Body of pancreas (tissue), 4 donors: ENCODE measurements around the gene DCHS1. TPM values are rescaled to one million over a fixed set of nuclear protein-coding genes. Genes with fewer than 3 reads are reported as not detected.

Source experiments
- ATAC-seq: fragments of 150-250 bp; one replicate; pipeline ENCODE4 v1.9.1; 2016
- DNase-seq, 4 donors: peaks; one replicate each; pipeline ENCODE4 v3.0.0-alpha.2; 2019
- H3K27ac ChIP-seq, 4 donors: fragments of 200-600 bp; sonication (generic); 1 replicate in 3 of 4; 2 replicates in 1 of 4; pipeline versions ENCODE4 v1.5.1 to v1.6.1; 2016 to 2019; ENCODE audit warnings: mild to moderate bottlenecking in 1 of 4, mixed read lengths in 1 of 4, moderate library complexity in 1 of 4
- H3K27me3 ChIP-seq, 2 donors: fragments of 200-600 bp; sonication (generic); one replicate each; pipeline ENCODE4 v1.6.0; 2016; ENCODE audit warnings: mild to moderate bottlenecking in 1 of 2
- H3K36me3 ChIP-seq, 2 donors: fragments of 200-600 bp; sonication (generic); replicated peaks in 1 of 2; 2 replicates each; pipeline ENCODE4 v1.5.1; 2016; ENCODE audit warnings: low read depth in 2 of 2; ENCODE audit not compliant: insufficient read depth in 1 of 2
- H3K4me1 ChIP-seq: fragments of 200-600 bp; sonication (generic); one replicate; pipeline ENCODE4 v1.6.0; 2016
- H3K4me3 ChIP-seq, 2 donors: fragments of 200-600 bp; sonication (generic); 1 replicate in 1 of 2; 2 replicates in 1 of 2; pipeline ENCODE4 v1.5.1; 2016 to 2019
- H3K9me3 ChIP-seq, 3 donors: fragments of 200-600 bp; sonication (generic); 1 replicate in 2 of 3; 2 replicates in 1 of 3; pipeline ENCODE4 v1.5.1; 2016
- POLR2A ChIP-seq, 3 donors: fragments of 450-650 bp; IDR thresholded peaks; one replicate each; pipeline ENCODE4 v1.6.1; 2016; ENCODE audit warnings: antibody characterized with exemption in 3 of 3, mild to moderate bottlenecking in 2 of 3
- WGBS, 2 donors: methylation state at CpG; one replicate each; pipeline ENCODE4 v1.1.5; 2017; 5-methylcytosine and 5-hydroxymethylcytosine counted together
- intact Hi-C: fragments of 100-400 bp; cut with DNase I; formaldehyde crosslinking; loops from one replicate; pipeline ENCODE4 v1.15.1; 2023
- total RNA-seq, 2 donors: library from RNA; depleted of rRNA; stranded (reverse); fragments of >200 nt; gene quantifications; one replicate each; pipeline ENCODE4 v1.1.0, GENCODE V29; 2016
- TF ChIP-seq, protein P1 (sequence below), 7 experiments: fragments of 450-650 bp in 4 of 7; fragments of 200-600 bp in 3 of 7; sonication (generic) in 3 of 7; IDR thresholded peaks; one replicate each; pipeline ENCODE4 v1.5.1; 2016 to 2019; ENCODE audit warnings: antibody characterized with exemption in 7 of 7

The DCHS1 gene
- total RNA-seq, 2 donors from 2014 or later: 6.0 to 10.9 TPM

DNA sequence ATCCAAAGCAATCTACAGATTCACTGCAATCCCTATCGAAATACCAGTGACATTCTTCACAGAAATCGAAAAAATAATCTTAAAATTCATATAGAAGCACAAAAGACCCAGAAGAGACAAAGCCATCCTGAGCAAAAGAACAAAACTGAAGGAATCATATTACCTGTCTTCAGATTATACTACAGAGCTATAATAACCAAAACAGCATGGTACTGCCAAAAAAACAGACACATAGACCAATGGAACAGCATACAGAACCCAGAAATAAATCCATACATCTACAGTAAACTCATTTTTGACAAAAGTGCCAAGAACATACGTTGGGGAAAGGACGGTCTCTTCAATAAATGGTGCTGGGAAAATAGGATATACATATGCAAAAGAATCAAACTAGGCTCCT lies 71.1 kb downstream of the DCHS1 start:
- no peaks in the 10 kb centered on the region for H3K36me3 ChIP-seq
- H3K4me3 ChIP-seq: no peak overlapping the region
- no peaks in the 10 kb centered on the region for H3K9me3 ChIP-seq
- WGBS, 2 donors: 93 to 96% methylated on average over 4 of the region's 4 CpGs
- ATAC-seq (no peak), DNase-seq (no peak)
- peaks cover 10% of the 10 kb centered on the region for H3K4me1 ChIP-seq
- intact Hi-C loops: no loop called here
- TF ChIP-seq POLR2A (IDR thresholded peaks at IDR 0.05): no peak
- TF ChIP-seq, protein P1, sequence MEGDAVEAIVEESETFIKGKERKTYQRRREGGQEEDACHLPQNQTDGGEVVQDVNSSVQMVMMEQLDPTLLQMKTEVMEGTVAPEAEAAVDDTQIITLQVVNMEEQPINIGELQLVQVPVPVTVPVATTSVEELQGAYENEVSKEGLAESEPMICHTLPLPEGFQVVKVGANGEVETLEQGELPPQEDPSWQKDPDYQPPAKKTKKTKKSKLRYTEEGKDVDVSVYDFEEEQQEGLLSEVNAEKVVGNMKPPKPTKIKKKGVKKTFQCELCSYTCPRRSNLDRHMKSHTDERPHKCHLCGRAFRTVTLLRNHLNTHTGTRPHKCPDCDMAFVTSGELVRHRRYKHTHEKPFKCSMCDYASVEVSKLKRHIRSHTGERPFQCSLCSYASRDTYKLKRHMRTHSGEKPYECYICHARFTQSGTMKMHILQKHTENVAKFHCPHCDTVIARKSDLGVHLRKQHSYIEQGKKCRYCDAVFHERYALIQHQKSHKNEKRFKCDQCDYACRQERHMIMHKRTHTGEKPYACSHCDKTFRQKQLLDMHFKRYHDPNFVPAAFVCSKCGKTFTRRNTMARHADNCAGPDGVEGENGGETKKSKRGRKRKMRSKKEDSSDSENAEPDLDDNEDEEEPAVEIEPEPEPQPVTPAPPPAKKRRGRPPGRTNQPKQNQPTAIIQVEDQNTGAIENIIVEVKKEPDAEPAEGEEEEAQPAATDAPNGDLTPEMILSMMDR (IDR thresholded peaks at IDR 0.05): no peak
- no peaks in the 10 kb centered on the region for H3K27me3 ChIP-seq
- no peak overlapping the region for H3K27ac ChIP-seq

DNA sequence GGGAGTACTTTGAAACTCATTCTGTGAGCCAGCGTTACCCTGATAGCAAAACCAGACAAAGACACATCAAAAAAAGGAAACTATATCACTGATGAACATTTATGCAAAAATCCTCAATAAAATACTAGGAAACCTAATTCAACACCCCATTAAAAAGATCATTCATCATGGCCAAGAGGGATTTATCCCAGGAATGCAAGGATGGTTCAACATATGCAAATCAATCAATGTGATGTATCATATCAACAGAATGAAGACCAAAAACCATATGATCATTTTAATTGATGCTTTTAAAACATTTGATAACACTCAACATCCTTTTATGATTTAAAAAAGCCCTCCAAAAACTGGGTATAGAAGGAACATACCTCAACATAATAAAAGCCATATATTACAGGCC lies 72.0 kb downstream of the DCHS1 start:
- no peaks in the 10 kb centered on the region for H3K27me3 ChIP-seq
- 96 to 100% methylated on average over 1 of the region's 1 CpG for WGBS, 2 donors
- H3K4me1 ChIP-seq: peaks cover 10% of the 10 kb centered on the region
- H3K27ac ChIP-seq: no peak overlapping the region
- no peak for DNase-seq
- H3K4me3 ChIP-seq: no peak overlapping the region
- TF ChIP-seq, protein P1 (IDR thresholded peaks at IDR 0.05): no peak
- TF ChIP-seq POLR2A (IDR thresholded peaks at IDR 0.05): no peak
- ATAC-seq: no peak
- intact Hi-C loops: no loop called here
- H3K9me3 ChIP-seq: no peaks in the 10 kb centered on the region
- no peaks in the 10 kb centered on the region for H3K36me3 ChIP-seq

DNA sequence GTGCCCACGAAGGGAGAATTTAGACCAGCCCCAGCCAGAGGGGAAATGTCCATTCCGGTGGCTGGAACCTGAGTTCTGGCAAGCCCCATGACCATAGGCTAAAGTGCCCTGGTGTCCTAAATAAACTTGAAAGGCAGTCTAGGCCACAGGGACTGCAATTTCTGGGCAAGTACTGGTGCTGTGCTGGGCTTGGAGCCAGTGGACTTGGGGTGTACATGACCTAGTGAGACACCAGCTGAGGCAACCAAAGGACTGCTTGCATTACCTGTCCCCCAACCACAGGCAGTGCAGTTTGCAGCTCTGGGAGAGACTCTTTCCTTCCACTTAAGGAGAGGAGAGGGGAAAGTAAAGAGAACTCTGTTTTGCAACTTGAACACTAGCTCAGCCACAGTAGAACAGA lies 75.9 kb downstream of the DCHS1 start:
- TF ChIP-seq, protein P1 (IDR thresholded peaks at IDR 0.05): no peak
- no peak overlapping the region for H3K4me3 ChIP-seq
- DNase-seq: no peak
- no peaks in the 10 kb centered on the region for H3K36me3 ChIP-seq
- ATAC-seq: no peak
- intact Hi-C loops: no loop called here
- no peaks in the 10 kb centered on the region for H3K27me3 ChIP-seq
- WGBS, 2 donors: 80 to 86% methylated on average over 2 of the region's 2 CpGs
- H3K4me1 ChIP-seq: no peaks in the 10 kb centered on the region
- no peaks in the 10 kb centered on the region for H3K9me3 ChIP-seq
- H3K27ac ChIP-seq: no peak overlapping the region

GRCh38 chr11:6578134-6578533 lies 77.5 kb downstream of the DCHS1 start:
- no peaks in the 10 kb centered on the region for H3K4me1 ChIP-seq
- no peak overlapping the region for H3K27ac ChIP-seq
- TF ChIP-seq POLR2A (IDR thresholded peaks at IDR 0.05): no peak
- TF ChIP-seq, protein P1 (IDR thresholded peaks at IDR 0.05): no peak
- intact Hi-C loops: no loop called here
- no peaks in the 10 kb centered on the region for H3K9me3 ChIP-seq
- no peak for ATAC-seq
- no peak overlapping the region for H3K4me3 ChIP-seq
- H3K36me3 ChIP-seq: no peaks in the 10 kb centered on the region
- DNase-seq: no peak
- H3K27me3 ChIP-seq: no peaks in the 10 kb centered on the region
- 87 to 90% methylated on average over 1 of the region's 1 CpG for WGBS, 2 donors

DNA sequence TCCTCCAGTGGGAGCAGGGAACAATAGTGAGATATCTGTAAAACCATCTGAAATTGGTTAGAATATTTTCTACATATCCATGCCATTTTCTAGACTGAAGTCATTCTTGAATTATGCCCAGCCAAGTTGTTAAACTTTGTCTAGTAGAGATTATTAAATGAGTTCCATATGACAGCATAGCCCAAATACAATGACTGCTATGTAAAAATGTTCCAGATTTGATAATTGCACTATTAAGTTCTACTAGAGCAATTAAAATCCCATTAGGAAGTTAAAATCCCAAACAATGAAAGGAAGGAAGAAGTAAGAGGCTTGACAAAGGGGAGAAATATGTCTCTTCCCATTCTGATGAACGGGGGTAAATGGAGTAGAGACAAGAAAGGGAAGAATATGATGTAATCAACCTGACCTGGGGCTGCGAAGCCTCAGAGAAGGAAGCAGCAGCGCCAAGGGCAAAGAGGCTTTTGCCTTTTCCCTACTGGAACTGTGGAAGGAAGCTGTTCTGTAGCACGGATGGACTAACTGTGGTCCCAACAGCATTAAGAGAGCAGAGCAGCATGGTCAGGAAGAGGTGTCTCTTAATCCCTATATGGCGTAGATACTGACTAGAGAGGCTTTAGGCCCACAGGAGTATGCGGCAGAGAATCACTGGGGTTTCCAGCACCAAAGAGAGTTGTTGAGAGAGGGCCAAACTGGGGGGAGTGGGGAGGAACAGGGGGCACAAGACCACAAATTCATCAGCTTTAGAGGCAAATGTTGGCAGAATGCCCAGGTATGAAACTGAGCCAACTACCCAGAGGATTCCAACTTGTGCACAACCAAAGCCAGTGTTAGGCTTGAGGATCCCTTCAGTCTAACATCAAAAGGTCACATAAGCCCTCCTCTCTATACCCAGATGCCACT lies 78.9 kb downstream of the DCHS1 start:
- 42 to 58% methylated on average over 5 to 6 of the region's 6 CpGs for WGBS, 2 donors
- peak; percentile 24 for ATAC-seq

More for the DNA sequence above, 78.9 kb downstream of the DCHS1 start:
- Histone ChIP-seq H3K36me3 (no peaks in the 10 kb centered on the region), H3K9me3 (no peaks in the 10 kb centered on the region), H3K27me3 (no peaks in the 10 kb centered on the region), H3K27ac (no peak overlapping the region), H3K4me3 (no peak overlapping the region), H3K4me1 (no peaks in the 10 kb centered on the region)
- peak in 1 of 4 donors; percentile 46 for DNase-seq
- intact Hi-C loops: no loop called here
- TF ChIP-seq, protein P1 (IDR thresholded peaks at IDR 0.05): no peak
- no peak for TF ChIP-seq POLR2A (IDR thresholded peaks at IDR 0.05)
